ENCODE measurements around the gene POU2F3. TPM values are rescaled to one million over a fixed set of nuclear protein-coding genes. Genes with fewer than 3 reads are reported as not detected.

Gene POU2F3
- total and polyA plus RNA-seq, 2 of the 13 experiments (the other 11 are each of a cell fraction or from before 2014, with no cell fraction given): not detected

- no peaks in the 10 kb centered on the region for H3K79me2 ChIP-seq (ENCODE audit: insufficient read depth, low read length)
- FAIRE-seq (no peak), DNase-seq (ENCODE audit: low spot score) (no peak), ATAC-seq (no peak)
- CTCF ChIA-PET (ENCODE audit: low intra/inter-chr PET ratio, low total read pairs): no interaction called here
- no peak overlapping the region for H3K4me2 ChIP-seq (ENCODE audit: low read depth, low read length)
- no peak overlapping the region for H3K9ac ChIP-seq (ENCODE audit: insufficient read depth, low read depth, low read length)
- POLR2A ChIA-PET: no interaction called here
- no peaks in the 10 kb centered on the region for H4K20me1 ChIP-seq (ENCODE audit: insufficient read depth, low read length)
- no peaks in the 10 kb centered on the region for H3K4me1 ChIP-seq (ENCODE audit: insufficient read depth, low read length)
- 28% methylated on average over 8 of the region's 11 CpGs for WGBS (ENCODE audit: low lambda C conversion rate)
- in situ Hi-C loops (cut with HindIII; ENCODE audit: extremely low pct_ligation_motif_present, low pct_unique_long_range_greater_than_20kb) (no loop called here), intact Hi-C loops (cut with micrococcal nuclease; ENCODE audit: unreplicated experiment) (no loop called here)
- TF ChIP-seq ZNF776 (CRISPR knock-in tag; IDR thresholded peaks at IDR 0.05) (no peak), IRF2 (CRISPR knock-in tag; IDR thresholded peaks at IDR 0.05) (no peak), SNAI1 (CRISPR knock-in tag; IDR thresholded peaks at IDR 0.05; ENCODE audit: borderline replicate concordance) (no peak), ZBTB42 (CRISPR knock-in tag; IDR thresholded peaks at IDR 0.05) (no peak)
- H3K9me3 ChIP-seq (ENCODE audit: low read length): no peaks in the 10 kb centered on the region
- no TSS peak for BruUV-seq (replicated peaks)
- H3K4me3 ChIP-seq (replicated peaks in 1 of 3; ENCODE audit: insufficient read depth in 1 of 3, low read depth in 2 of 3, low read length in 3 of 3): no peak overlapping the region
- peaks cover 1 to 46% of the 10 kb centered on the region in 2 experiments; a peak in 4 of 5 replicates for H3K27me3 ChIP-seq (ENCODE audit: control insufficient read depth in 1 of 2, insufficient read depth in 2 of 2, low read length in 2 of 2)
- H3K27ac ChIP-seq (ENCODE audit: extremely low read length, insufficient read depth, low read length): no peak overlapping the region
- no peak overlapping the region for H2AFZ ChIP-seq (ENCODE audit: low read length)
- H3K36me3 ChIP-seq (replicated peaks in 1 of 2; ENCODE audit: control insufficient read depth in 1 of 2, insufficient read depth in 2 of 2, low read length in 2 of 2): no peaks in the 10 kb centered on the region
These were observed 67.5 kb downstream of the POU2F3 start for GRCh38 chr11:120307476-120307875.

- TF ChIP-seq ZNF703 (CRISPR knock-in tag; IDR thresholded peaks at IDR 0.05; ENCODE audit: borderline replicate concordance) (no peak), PAF1 (CRISPR knock-in tag; IDR thresholded peaks at IDR 0.05) (no peak), ZNF441 (CRISPR knock-in tag; IDR thresholded peaks at IDR 0.05; ENCODE audit: borderline replicate concordance) (no peak), PITX1 (CRISPR knock-in tag; IDR thresholded peaks at IDR 0.05) (no peak), ZNF776 (CRISPR knock-in tag; IDR thresholded peaks at IDR 0.05) (no peak), ZBTB3 (CRISPR knock-in tag; IDR thresholded peaks at IDR 0.05; ENCODE audit: borderline replicate concordance, low read depth) (no peak), PAX8 (CRISPR knock-in tag; IDR thresholded peaks at IDR 0.05; ENCODE audit: borderline replicate concordance) (no peak), THAP8 (CRISPR knock-in tag; IDR thresholded peaks at IDR 0.05; ENCODE audit: borderline replicate concordance) (no peak), ISL2 (CRISPR knock-in tag; IDR thresholded peaks at IDR 0.05) (no peak), FOXC1 (CRISPR knock-in tag; IDR thresholded peaks at IDR 0.05; ENCODE audit: borderline replicate concordance) (no peak)
- Histone ChIP-seq H3K27me3 (ENCODE audit: control insufficient read depth in 1 of 2, insufficient read depth in 2 of 2, low read length in 2 of 2) (peaks cover 1 to 42% of the 10 kb centered on the region in 2 experiments; a peak in 4 of 5 replicates), H3K27ac (ENCODE audit: extremely low read length, insufficient read depth, low read length) (no peak overlapping the region), H3K79me2 (ENCODE audit: insufficient read depth, low read length) (no peaks in the 10 kb centered on the region), H3K4me1 (ENCODE audit: insufficient read depth, low read length) (no peaks in the 10 kb centered on the region), H3K36me3 (replicated peaks in 1 of 2; ENCODE audit: control insufficient read depth in 1 of 2, insufficient read depth in 2 of 2, low read length in 2 of 2) (no peaks in the 10 kb centered on the region), H3K9me3 (ENCODE audit: low read length) (no peaks in the 10 kb centered on the region), H2AFZ (ENCODE audit: low read length) (no peak overlapping the region), H3K9ac (ENCODE audit: insufficient read depth, low read depth, low read length) (no peak overlapping the region), H3K4me3 (replicated peaks in 1 of 3; ENCODE audit: insufficient read depth in 1 of 3, low read depth in 2 of 3, low read length in 3 of 3) (no peak overlapping the region), H3K4me2 (ENCODE audit: low read depth, low read length) (no peak overlapping the region), H4K20me1 (ENCODE audit: insufficient read depth, low read length) (no peaks in the 10 kb centered on the region)
- in situ Hi-C loops (cut with HindIII; ENCODE audit: extremely low pct_ligation_motif_present, low pct_unique_long_range_greater_than_20kb): no loop called here
- ChIA-PET POLR2A (no interaction called here), CTCF (ENCODE audit: low intra/inter-chr PET ratio, low total read pairs) (no interaction called here)
- 35% methylated on average over 7 of the region's 7 CpGs for WGBS (ENCODE audit: low lambda C conversion rate)
- intact Hi-C loops (cut with micrococcal nuclease; ENCODE audit: unreplicated experiment): no loop called here
- DNase-seq (ENCODE audit: low spot score): no peak
- no TSS peak for BruUV-seq (replicated peaks)
- no peak for FAIRE-seq
- ATAC-seq: no peak
These were observed 68.1 kb downstream of the POU2F3 start for GRCh38 chr11:120308081-120308480.
